Brain microvascular endothelial cell (primary cell): ENCODE data around the gene DMBT1.

Experiments used
- DNase-seq: peaks from one replicate; pipeline ENCODE4 v3.0.0-alpha.2; 2020
- H3K27ac ChIP-seq: fragments of 250-450 bp; sonication (Bioruptor Pico); 2 replicates; pipeline ENCODE4 v1.5.1; 2020; ENCODE audit warnings: mild to moderate bottlenecking, moderate library complexity
- H3K27me3 ChIP-seq: fragments of 250-450 bp; sonication (Bioruptor Pico); replicated peaks from 2 replicates; pipeline ENCODE4 v1.5.1; 2020; ENCODE audit warnings: mild to moderate bottlenecking
- H3K36me3 ChIP-seq: fragments of 250-450 bp; sonication (Bioruptor Pico); replicated peaks from 2 replicates; pipeline ENCODE4 v1.5.1; 2020; ENCODE audit warnings: mild to moderate bottlenecking
- H3K4me3 ChIP-seq: 2 replicates; pipeline ENCODE4 v1.5.1; 2011; ENCODE audit warnings: low read depth, mild to moderate bottlenecking, control low read depth, low read length, moderate library complexity
- CTCF ChIP-seq: IDR thresholded peaks from 2 replicates; pipeline ENCODE4 v1.5.1; 2011; ENCODE audit warnings: low read depth, mild to moderate bottlenecking, moderate library complexity, low read length, control low read depth, inconsistent platforms; ENCODE audit errors: missing control alignments
- in situ Hi-C: cut with HindIII; loops from 2 replicates; pipeline ENCODE4 v1.10.0; 2017; ENCODE audit warnings: low sequenced_read_pairs, low pct_ligation_motif_present

DMBT1 gene

GRCh38 chr10:122541541-122542002, 19.0 kb upstream of the DMBT1 start:
- H3K27ac ChIP-seq, result no peak overlapping the region
- no peak for DNase-seq
- in situ Hi-C loops, result no loop called here

GRCh38 chr10:122543676-122544445, 16.7 kb upstream of the DMBT1 start:
- in situ Hi-C loops, result no loop called here
- no peak overlapping the region for H3K4me3 ChIP-seq
- H3K36me3 ChIP-seq, result no peaks in the 10 kb centered on the region
- no peak for DNase-seq
- H3K27me3 ChIP-seq, result no peaks in the 10 kb centered on the region
- TF ChIP-seq CTCF, result no peak
- H3K27ac ChIP-seq, result no peak overlapping the region

More at GRCh38 chr10:122541541-122542002, 19.0 kb upstream of the DMBT1 start:
- TF ChIP-seq CTCF, result no peak
- no peaks in the 10 kb centered on the region for H3K36me3 ChIP-seq
- no peak overlapping the region for H3K4me3 ChIP-seq
- H3K27me3 ChIP-seq, result no peaks in the 10 kb centered on the region

- no peak for TF ChIP-seq CTCF
- Histone ChIP-seq H3K36me3 (no peaks in the 10 kb centered on the region), H3K27me3 (no peaks in the 10 kb centered on the region), H3K4me3 (no peak overlapping the region), H3K27ac (no peak overlapping the region)
- DNase-seq, result no peak
- in situ Hi-C loops, result no loop called here
Measured at GRCh38 chr10:122544493-122544892, 16.1 kb upstream of the DMBT1 start.

- H3K27me3 ChIP-seq, result no peaks in the 10 kb centered on the region
- TF ChIP-seq CTCF, result no peak
- in situ Hi-C loops, result no loop called here
Measured at GRCh38 chr10:122546242-122546641, 14.3 kb upstream of the DMBT1 start.

GRCh38 chr10:122548407-122549085, 12.0 kb upstream of the DMBT1 start:
- no peak overlapping the region for H3K4me3 ChIP-seq
- no peaks in the 10 kb centered on the region for H3K36me3 ChIP-seq
- in situ Hi-C loops, result no loop called here
- TF ChIP-seq CTCF, result no peak
- no peak for DNase-seq
- H3K27me3 ChIP-seq, result no peaks in the 10 kb centered on the region
- H3K27ac ChIP-seq, result no peak overlapping the region

More at GRCh38 chr10:122546242-122546641, 14.3 kb upstream of the DMBT1 start:
- DNase-seq, result no peak
- H3K27ac ChIP-seq, result no peak overlapping the region
- no peak overlapping the region for H3K4me3 ChIP-seq
- H3K36me3 ChIP-seq, result no peaks in the 10 kb centered on the region
